ENCODE results near the gene HCLS1. TPM values are rescaled to one million over a fixed set of nuclear protein-coding genes. Genes with fewer than 3 reads are reported as not detected.

HCLS1 gene
- total RNA-seq, 1 experiment from 2014 or later: 0.45 TPM

GRCh38 chr3:121667333-121667732, 6.6 kb upstream of the HCLS1 start:
- peaks cover 30% of the 10 kb centered on the region for H3K4me1 Mint-ChIP-seq (ENCODE audit: low read depth, unreplicated experiment)
- TF ChIP-seq CTCF (IDR thresholded peaks at IDR 0.05; ENCODE audit: insufficient read depth in 1 of 2, low read depth in 1 of 2, low read length in 1 of 2, severe bottlenecking in 1 of 2, unreplicated experiment in 1 of 2): no peak
- H3K27me3 ChIP-seq (replicated peaks; ENCODE audit: control insufficient read depth, insufficient read depth, low read length): no peaks in the 10 kb centered on the region
- H3K27me3 Mint-ChIP-seq (ENCODE audit: insufficient read depth, unreplicated experiment): no peaks in the 10 kb centered on the region
- CTCF ChIA-PET: no interaction called here
- no peak overlapping the region for H3K4me3 ChIP-seq (ENCODE audit: low read depth, low read length)
- peaks cover 37% of the 10 kb centered on the region for H3K4me1 ChIP-seq
- no peak overlapping the region for H3K4me3 Mint-ChIP-seq (ENCODE audit: unreplicated experiment)
- POLR2A ChIA-PET: interaction anchor here (0.5 kb wide), 1 partner anchor 121 kb away, joined by 3 read pairs; no protein-coding TSS in a partner anchor
- peaks cover 57% of the 10 kb centered on the region for H3K36me3 Mint-ChIP-seq (ENCODE audit: insufficient read depth, unreplicated experiment)
- H3K36me3 ChIP-seq (ENCODE audit: control insufficient read depth, insufficient read depth, low read length): peaks cover 1% of the 10 kb centered on the region; the same call in 1 of the 2 replicates
- BruUV-seq (replicated peaks): no TSS peak
- H3K9me3 ChIP-seq: no peaks in the 10 kb centered on the region
- intact Hi-C loops (cut with micrococcal nuclease; ENCODE audit: unreplicated experiment): no loop called here
- H3K27ac Mint-ChIP-seq (ENCODE audit: unreplicated experiment): no peak overlapping the region
- no peaks in the 10 kb centered on the region for H3K9me3 Mint-ChIP-seq (ENCODE audit: unreplicated experiment)
- no peak for DNase-seq

GRCh38 chr3:121665488-121665887, 4.8 kb upstream of the HCLS1 start:
- H3K9me3 Mint-ChIP-seq (ENCODE audit: unreplicated experiment): no peaks in the 10 kb centered on the region
- TF ChIP-seq CTCF (IDR thresholded peaks at IDR 0.05; ENCODE audit: insufficient read depth in 1 of 2, low read depth in 1 of 2, low read length in 1 of 2, severe bottlenecking in 1 of 2, unreplicated experiment in 1 of 2): no peak
- POLR2A ChIA-PET: no interaction called here
- no TSS peak for BruUV-seq (replicated peaks)
- peaks cover 30% of the 10 kb centered on the region for H3K4me1 Mint-ChIP-seq (ENCODE audit: low read depth, unreplicated experiment)
- peak overlapping the region; percentile 51 for H3K27ac Mint-ChIP-seq (ENCODE audit: unreplicated experiment)
- peaks cover 49% of the 10 kb centered on the region for H3K4me1 ChIP-seq
- H3K4me3 ChIP-seq (ENCODE audit: low read depth, low read length): no peak overlapping the region
- CTCF ChIA-PET: interaction anchor here (0.6 kb wide), 1 partner anchor 118 kb away, joined by 6 read pairs; no protein-coding TSS in a partner anchor
- no peaks in the 10 kb centered on the region for H3K9me3 ChIP-seq
- H3K36me3 Mint-ChIP-seq (ENCODE audit: insufficient read depth, unreplicated experiment): peaks cover 63% of the 10 kb centered on the region
- DNase-seq: no peak
- peaks cover 1% of the 10 kb centered on the region; the same call in 1 of the 2 replicates for H3K36me3 ChIP-seq (ENCODE audit: control insufficient read depth, insufficient read depth, low read length)
- H3K27me3 Mint-ChIP-seq (ENCODE audit: insufficient read depth, unreplicated experiment): no peaks in the 10 kb centered on the region
- no peaks in the 10 kb centered on the region for H3K27me3 ChIP-seq (replicated peaks; ENCODE audit: control insufficient read depth, insufficient read depth, low read length)
- no peak overlapping the region for H3K4me3 Mint-ChIP-seq (ENCODE audit: unreplicated experiment)
- intact Hi-C loops (cut with micrococcal nuclease; ENCODE audit: unreplicated experiment): no loop called here

GRCh38 chr3:121663171-121663847, 2.6 kb upstream of the HCLS1 start:
- Mint-ChIP-seq H3K4me3 (ENCODE audit: unreplicated experiment) (peak overlapping the region; percentile 27), H3K27ac (ENCODE audit: unreplicated experiment) (peak overlapping the region; percentile 42), H3K27me3 (ENCODE audit: insufficient read depth, unreplicated experiment) (no peaks in the 10 kb centered on the region), H3K36me3 (ENCODE audit: insufficient read depth, unreplicated experiment) (peaks cover 50% of the 10 kb centered on the region), H3K4me1 (ENCODE audit: low read depth, unreplicated experiment) (peaks cover 23% of the 10 kb centered on the region), H3K9me3 (ENCODE audit: unreplicated experiment) (no peaks in the 10 kb centered on the region)
- CTCF ChIA-PET: no interaction called here
- H3K4me1 ChIP-seq: peaks cover 49% of the 10 kb centered on the region
- intact Hi-C loops (cut with micrococcal nuclease; ENCODE audit: unreplicated experiment): loop anchor here (5.0 kb wide), 2 partner anchors 84 to 116 kb away; partner anchors contain the start of genes GOLGB1 and POLQ
- peak; percentile 22 to 55 for DNase-seq
- POLR2A ChIA-PET: interaction anchor here (0.5 kb wide), 1 partner anchor 62 kb away, joined by 3 read pairs; no protein-coding TSS in a partner anchor
- no peaks in the 10 kb centered on the region for H3K27me3 ChIP-seq (replicated peaks; ENCODE audit: control insufficient read depth, insufficient read depth, low read length)
- peaks cover 1% of the 10 kb centered on the region; the same call in 1 of the 2 replicates for H3K36me3 ChIP-seq (ENCODE audit: control insufficient read depth, insufficient read depth, low read length)
- TF ChIP-seq CTCF (IDR thresholded peaks at IDR 0.05; ENCODE audit: insufficient read depth in 1 of 2, low read depth in 1 of 2, low read length in 1 of 2, severe bottlenecking in 1 of 2, unreplicated experiment in 1 of 2): no peak
- BruUV-seq (replicated peaks): no TSS peak
- H3K9me3 ChIP-seq: no peaks in the 10 kb centered on the region
- no peak overlapping the region for H3K4me3 ChIP-seq (ENCODE audit: low read depth, low read length)

All from Caco-2 (cell line).